Measurements from ENCODE around the gene KRT31. TPM values are rescaled to one million over a fixed set of nuclear protein-coding genes. Genes with fewer than 3 reads are reported as not detected.

KRT31 gene
- total and polyA plus RNA-seq, 2 of the 13 experiments (the other 11 are each of a cell fraction or from before 2014, with no cell fraction given) = 0.05 TPM; not detected in 1

GRCh38 chr17:41366070-41366469 is 31.3 kb downstream of the KRT31 start:
- ATAC-seq (no peak), FAIRE-seq (no peak), DNase-seq (ENCODE audit: low spot score) (no peak)
- H3K79me2 ChIP-seq (ENCODE audit: insufficient read depth, low read length) = no peaks in the 10 kb centered on the region
- peaks cover 0 to 4% of the 10 kb centered on the region in 2 experiments; a peak in 1 of 5 replicates for H3K27me3 ChIP-seq (ENCODE audit: control insufficient read depth in 1 of 2, insufficient read depth in 2 of 2, low read length in 2 of 2)
- no peaks in the 10 kb centered on the region for H4K20me1 ChIP-seq (ENCODE audit: insufficient read depth, low read length)
- TF ChIP-seq ZNF354B (CRISPR knock-in tag; IDR thresholded peaks at IDR 0.05) (no peak), SNAPC4 (CRISPR knock-in tag; IDR thresholded peaks at IDR 0.05) (no peak), ZNF703 (CRISPR knock-in tag; IDR thresholded peaks at IDR 0.05; ENCODE audit: borderline replicate concordance) (no peak), RBM39 (IDR thresholded peaks at IDR 0.05; ENCODE audit: low read depth, low read length, poor library complexity, severe bottlenecking) (no peak), TIGD3 (CRISPR knock-in tag; IDR thresholded peaks at IDR 0.05; ENCODE audit: borderline replicate concordance) (no peak), ZMYM2 (CRISPR knock-in tag; IDR thresholded peaks at IDR 0.05) (no peak), NFIB (CRISPR knock-in tag; IDR thresholded peaks at IDR 0.05; ENCODE audit: borderline replicate concordance) (no peak), HHEX (CRISPR knock-in tag; IDR thresholded peaks at IDR 0.05) (no peak), ZNF143 (CRISPR knock-in tag; IDR thresholded peaks at IDR 0.05) (no peak), ZNF772 (CRISPR knock-in tag; IDR thresholded peaks at IDR 0.05) (no peak), ELK4 (CRISPR knock-in tag; IDR thresholded peaks at IDR 0.05; ENCODE audit: borderline replicate concordance) (no peak)
- no peak overlapping the region for H3K4me3 ChIP-seq (replicated peaks in 1 of 3; ENCODE audit: insufficient read depth in 1 of 3, low read depth in 2 of 3, low read length in 3 of 3)
- H3K36me3 ChIP-seq (replicated peaks in 1 of 2; ENCODE audit: control insufficient read depth in 1 of 2, insufficient read depth in 2 of 2, low read length in 2 of 2) = no peaks in the 10 kb centered on the region
- ChIA-PET POLR2A (no interaction called here), CTCF (ENCODE audit: low intra/inter-chr PET ratio, low total read pairs) (no interaction called here)
- H3K4me1 ChIP-seq (ENCODE audit: insufficient read depth, low read length) = peaks cover 8% of the 10 kb centered on the region; the same call in 1 of the 2 replicates
- no TSS peak for BruUV-seq (replicated peaks)
- H2AFZ ChIP-seq (ENCODE audit: low read length) = no peak overlapping the region
- H3K9ac ChIP-seq (ENCODE audit: insufficient read depth, low read depth, low read length) = no peak overlapping the region
- no peak overlapping the region for H3K4me2 ChIP-seq (ENCODE audit: low read depth, low read length)
- no peak overlapping the region for H3K27ac ChIP-seq (ENCODE audit: extremely low read length, insufficient read depth, low read length)
- in situ Hi-C loops (cut with HindIII; ENCODE audit: extremely low pct_ligation_motif_present, low pct_unique_long_range_greater_than_20kb) = no loop called here
- no peaks in the 10 kb centered on the region for H3K9me3 ChIP-seq (ENCODE audit: low read length)
- intact Hi-C loops (cut with micrococcal nuclease; ENCODE audit: unreplicated experiment) = no loop called here
